ENCODE measurements around the gene SUSD3.
"Not testable (repeated sequence)": the region's sequence is repeated elsewhere in the genome, so short reads cannot be mapped to it uniquely, and the experiment has no call there.

The SUSD3 gene

GRCh38 chr9:93112116-93112863, 53.8 kb downstream of the SUSD3 start:
- no peak for DNase-seq (ENCODE audit: low read depth)

GRCh38 chr9:93112864-93113389, 54.4 kb downstream of the SUSD3 start:
- DNase-seq (ENCODE audit: low read depth), result no peak

- DNase-seq (ENCODE audit: low read depth), result no peak
These were observed 55.9 kb downstream of the SUSD3 start for GRCh38 chr9:93114169-93114983.

- DNase-seq (ENCODE audit: low read depth), result no peak
These were observed 56.5 kb downstream of the SUSD3 start for GRCh38 chr9:93114984-93115335.

- DNase-seq (ENCODE audit: low read depth), result no peak
These were observed 57.1 kb downstream of the SUSD3 start for GRCh38 chr9:93115486-93116071.

- no peak for DNase-seq (ENCODE audit: low read depth)
These were observed 57.8 kb downstream of the SUSD3 start for GRCh38 chr9:93116072-93116961.

- DNase-seq (ENCODE audit: low read depth), result not testable (repeated sequence)
These were observed 59.0 kb downstream of the SUSD3 start for GRCh38 chr9:93117521-93117920.

GRCh38 chr9:93117924-93118862, 59.7 kb downstream of the SUSD3 start:
- DNase-seq (ENCODE audit: low read depth), result no peak

- DNase-seq (ENCODE audit: low read depth), result no peak
These were observed 60.6 kb downstream of the SUSD3 start for GRCh38 chr9:93118863-93119702.

GRCh38 chr9:93119703-93119952, 61.1 kb downstream of the SUSD3 start:
- no peak for DNase-seq (ENCODE audit: low read depth)

GRCh38 chr9:93119953-93120845, 61.7 kb downstream of the SUSD3 start:
- peak; percentile 28 for DNase-seq (ENCODE audit: low read depth)

GRCh38 chr9:93120846-93121315, 62.4 kb downstream of the SUSD3 start:
- no peak for DNase-seq (ENCODE audit: low read depth)

GRCh38 chr9:93121316-93122241, 63.1 kb downstream of the SUSD3 start:
- DNase-seq (ENCODE audit: low read depth), result no peak

- DNase-seq (ENCODE audit: low read depth), result no peak
These were observed 64.3 kb downstream of the SUSD3 start for GRCh38 chr9:93122721-93123221.

- no peak for DNase-seq (ENCODE audit: low read depth)
These were observed 65.2 kb downstream of the SUSD3 start for GRCh38 chr9:93123561-93124283.

GRCh38 chr9:93124793-93125192, 66.3 kb downstream of the SUSD3 start:
- no peak for DNase-seq (ENCODE audit: low read depth)

All from stimulated activated CD8-positive, alpha-beta memory T cell treated with anti-CD3 and anti-CD28 coated beads, Interleukin-12 subunit alpha, Interleukin-12 subunit beta, amount 100 ng/mL, for 4 hours (primary cell).